Thoracic aorta (tissue), 2 donors: ENCODE results near the gene WSCD1. TPM values are rescaled to one million over a fixed set of nuclear protein-coding genes. Genes with fewer than 3 reads are reported as not detected.

ENCODE experiments used
- ATAC-seq: fragments of 150-250 bp; one replicate; pipeline ENCODE4 v1.8.0; 2017; ENCODE audit warnings: low read depth; ENCODE audit not compliant: insufficient number of reproducible peaks, low FRiP score
- DNase-seq: peaks from one replicate; pipeline ENCODE4 v3.0.0-alpha.2; 2020; ENCODE audit warnings: low spot score
- H3K27ac ChIP-seq, 2 donors: fragments of 200-600 bp; sonication (generic); 1 replicate in 1 of 2; 2 replicates in 1 of 2; pipeline ENCODE4 v1.5.1; 2016; ENCODE audit warnings: mild to moderate bottlenecking in 2 of 2, moderate library complexity in 2 of 2
- H3K27me3 ChIP-seq: fragments of 200-600 bp; sonication (generic); replicated peaks from 2 replicates; pipeline ENCODE4 v1.6.0; 2016; ENCODE audit warnings: mild to moderate bottlenecking; ENCODE audit not compliant: insufficient read depth
- H3K36me3 ChIP-seq: fragments of 200-600 bp; sonication (generic); one replicate; pipeline ENCODE4 v1.5.1; 2016
- H3K4me1 ChIP-seq, 2 donors: fragments of 200-600 bp; sonication (generic); 1 replicate in 1 of 2; 2 replicates in 1 of 2; pipeline versions ENCODE4 v1.5.1 to v1.6.0; 2016; ENCODE audit warnings: low read depth in 2 of 2, mild to moderate bottlenecking in 1 of 2; ENCODE audit not compliant: control insufficient read depth in 1 of 2
- H3K4me3 ChIP-seq: fragments of 200-600 bp; sonication (generic); 2 replicates; pipeline ENCODE4 v1.5.1; 2016; ENCODE audit warnings: mild to moderate bottlenecking
- H3K9me3 ChIP-seq: fragments of 200-600 bp; sonication (generic); 2 replicates; pipeline ENCODE4 v1.5.1; 2016
- total RNA-seq, 2 donors: library from RNA; depleted of rRNA; stranded (reverse); fragments of >200 nt; gene quantifications; one replicate each; pipeline versions ENCODE4 v1.1.0 to v1.2.3, GENCODE V29; 2016
- TF ChIP-seq, protein P1 (sequence below): fragments of 200-600 bp; sonication (generic); IDR thresholded peaks from one replicate; pipeline ENCODE4 v1.5.1; 2019; ENCODE audit warnings: antibody characterized with exemption

Gene WSCD1
- total RNA-seq, 2 donors from 2014 or later, result 6.0 to 29.0 TPM

DNA sequence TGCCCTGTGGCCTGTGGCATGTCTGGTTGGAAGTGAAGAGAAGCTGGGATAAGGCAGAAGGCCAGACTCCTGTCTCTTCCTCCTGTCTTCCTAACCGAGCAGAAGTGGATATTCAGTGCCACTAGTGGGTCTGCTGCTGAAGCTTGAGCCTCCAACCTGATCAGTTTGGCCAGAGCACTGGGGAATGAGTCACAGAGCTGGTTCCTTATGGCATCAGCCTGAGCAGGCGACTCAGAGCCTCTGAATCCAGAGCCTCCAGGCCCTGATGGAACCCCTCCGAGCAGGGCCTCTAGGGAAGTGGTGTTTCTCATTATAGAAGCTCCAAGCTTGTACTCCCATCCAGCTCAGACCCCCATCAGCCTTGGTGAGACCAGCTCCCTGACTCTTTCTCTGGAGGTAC, 2.0 kb downstream of the WSCD1 start:
- TF ChIP-seq, protein P1, sequence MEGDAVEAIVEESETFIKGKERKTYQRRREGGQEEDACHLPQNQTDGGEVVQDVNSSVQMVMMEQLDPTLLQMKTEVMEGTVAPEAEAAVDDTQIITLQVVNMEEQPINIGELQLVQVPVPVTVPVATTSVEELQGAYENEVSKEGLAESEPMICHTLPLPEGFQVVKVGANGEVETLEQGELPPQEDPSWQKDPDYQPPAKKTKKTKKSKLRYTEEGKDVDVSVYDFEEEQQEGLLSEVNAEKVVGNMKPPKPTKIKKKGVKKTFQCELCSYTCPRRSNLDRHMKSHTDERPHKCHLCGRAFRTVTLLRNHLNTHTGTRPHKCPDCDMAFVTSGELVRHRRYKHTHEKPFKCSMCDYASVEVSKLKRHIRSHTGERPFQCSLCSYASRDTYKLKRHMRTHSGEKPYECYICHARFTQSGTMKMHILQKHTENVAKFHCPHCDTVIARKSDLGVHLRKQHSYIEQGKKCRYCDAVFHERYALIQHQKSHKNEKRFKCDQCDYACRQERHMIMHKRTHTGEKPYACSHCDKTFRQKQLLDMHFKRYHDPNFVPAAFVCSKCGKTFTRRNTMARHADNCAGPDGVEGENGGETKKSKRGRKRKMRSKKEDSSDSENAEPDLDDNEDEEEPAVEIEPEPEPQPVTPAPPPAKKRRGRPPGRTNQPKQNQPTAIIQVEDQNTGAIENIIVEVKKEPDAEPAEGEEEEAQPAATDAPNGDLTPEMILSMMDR, result no peak

DNA sequence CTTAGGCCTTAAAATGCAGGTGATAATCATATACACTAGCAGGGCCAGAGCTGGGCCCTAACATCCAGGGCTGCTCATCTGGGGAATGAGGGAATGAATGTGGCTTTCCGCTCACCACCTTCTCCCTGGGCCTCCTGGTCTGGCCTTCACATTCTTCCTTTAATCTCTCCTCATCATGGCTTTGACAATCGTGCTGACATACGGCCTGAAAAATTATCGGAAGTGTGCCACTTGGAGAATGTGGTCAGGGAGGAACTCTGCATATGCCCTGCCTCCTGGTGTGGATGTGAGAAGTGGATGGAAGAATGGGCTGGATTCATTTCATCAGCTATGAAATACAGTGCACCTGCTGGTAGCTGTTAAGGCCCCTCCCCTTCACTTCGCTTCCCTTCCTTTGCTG, 2.4 kb downstream of the WSCD1 start:
- DNase-seq (no peak), ATAC-seq (no peak)
- H3K27ac ChIP-seq, result no peak overlapping the region
- H3K27me3 ChIP-seq, result no peaks in the 10 kb centered on the region
- H3K4me1 ChIP-seq, result peaks cover 0 to 17% of the 10 kb centered on the region in 2 donors
- H3K36me3 ChIP-seq, result no peaks in the 10 kb centered on the region
- no peak overlapping the region for H3K4me3 ChIP-seq
- no peaks in the 10 kb centered on the region for H3K9me3 ChIP-seq
- TF ChIP-seq, protein P1, result no peak

More for the DNA sequence above, 2.0 kb downstream of the WSCD1 start:
- no peaks in the 10 kb centered on the region for H3K27me3 ChIP-seq
- peaks cover 0 to 17% of the 10 kb centered on the region in 2 donors for H3K4me1 ChIP-seq
- no peaks in the 10 kb centered on the region for H3K9me3 ChIP-seq
- H3K4me3 ChIP-seq, result no peak overlapping the region
- ATAC-seq (no peak), DNase-seq (no peak)
- H3K36me3 ChIP-seq, result no peaks in the 10 kb centered on the region
- no peak overlapping the region for H3K27ac ChIP-seq

DNA sequence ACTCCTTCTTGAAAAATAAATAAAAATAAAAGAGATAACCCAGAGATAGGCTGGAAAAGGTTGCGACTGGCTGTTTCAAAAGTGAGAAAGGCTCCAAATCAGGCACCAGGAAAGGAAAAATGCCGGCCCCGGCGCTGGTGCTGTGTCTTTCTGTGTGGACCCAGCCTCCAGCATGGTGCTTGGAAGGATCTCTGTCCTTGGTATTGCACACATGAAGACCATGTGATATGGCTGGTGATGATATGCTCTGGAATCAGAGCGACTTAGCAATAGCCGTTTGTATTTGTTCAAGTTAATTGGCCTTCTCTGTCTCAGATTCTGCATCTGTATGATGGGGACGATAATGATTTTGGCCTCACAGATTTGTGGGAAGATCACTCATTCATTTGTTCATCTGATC, 3.4 kb downstream of the WSCD1 start:
- TF ChIP-seq, protein P1, result no peak
- H3K4me1 ChIP-seq, result peaks cover 0 to 17% of the 10 kb centered on the region in 2 donors
- H3K27ac ChIP-seq, result no peak overlapping the region
- H3K9me3 ChIP-seq, result no peaks in the 10 kb centered on the region
- H3K4me3 ChIP-seq, result no peak overlapping the region
- H3K36me3 ChIP-seq, result no peaks in the 10 kb centered on the region
- H3K27me3 ChIP-seq, result no peaks in the 10 kb centered on the region
- ATAC-seq (no peak), DNase-seq (no peak)

DNA sequence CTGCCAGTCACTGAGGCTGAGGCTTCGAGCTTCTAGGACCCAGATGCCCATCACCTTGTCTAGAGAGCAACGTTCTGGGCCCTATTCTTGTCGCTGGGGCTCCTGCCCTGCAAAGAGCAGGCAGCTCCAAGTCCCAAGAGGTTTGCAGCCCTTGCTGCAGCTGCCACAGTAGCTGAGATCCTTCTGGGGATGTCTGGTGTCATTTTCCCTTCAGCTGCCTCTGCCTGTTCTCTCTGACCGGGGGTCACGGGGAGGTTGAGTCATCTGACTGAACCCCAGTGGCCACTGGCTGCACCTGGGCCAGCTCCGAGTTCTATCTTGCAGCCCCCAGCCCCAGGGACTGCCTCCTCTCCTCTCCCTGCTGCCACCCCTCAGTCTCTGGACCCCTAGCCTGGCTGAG, 4.9 kb downstream of the WSCD1 start:
- Histone ChIP-seq H3K4me3 (no peak overlapping the region), H3K4me1 (peaks cover 0 to 8% of the 10 kb centered on the region in 2 donors), H3K27ac (no peak overlapping the region), H3K36me3 (no peaks in the 10 kb centered on the region), H3K27me3 (no peaks in the 10 kb centered on the region), H3K9me3 (no peaks in the 10 kb centered on the region)
- ATAC-seq (no peak), DNase-seq (no peak)
- TF ChIP-seq, protein P1, result no peak

DNA sequence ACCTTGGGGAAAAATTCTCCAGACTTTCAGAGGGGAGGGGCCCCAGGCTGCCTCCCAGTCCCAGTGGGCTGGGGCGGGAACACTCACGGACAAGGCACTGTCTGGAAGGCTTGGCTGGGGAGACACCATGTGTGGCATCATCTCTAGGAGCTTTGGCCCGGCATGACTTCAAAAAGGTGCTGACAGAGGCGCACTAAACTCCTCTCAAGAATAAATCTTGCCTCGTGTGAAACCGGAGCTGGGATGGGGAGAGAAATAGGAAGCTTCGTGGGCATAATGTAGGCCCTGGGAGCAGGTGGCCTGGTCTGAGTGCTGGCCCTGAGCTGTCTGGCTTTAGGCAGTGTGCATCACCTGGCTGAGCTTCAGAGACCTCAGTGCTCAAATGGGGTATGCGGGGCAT, 5.7 kb downstream of the WSCD1 start:
- no peak overlapping the region for H3K27ac ChIP-seq
- ATAC-seq, result no peak
- TF ChIP-seq, protein P1, result no peak
- no peaks in the 10 kb centered on the region for H3K27me3 ChIP-seq
- no peak for DNase-seq
- peaks cover 0 to 8% of the 10 kb centered on the region in 2 donors for H3K4me1 ChIP-seq
- no peaks in the 10 kb centered on the region for H3K9me3 ChIP-seq
- H3K36me3 ChIP-seq, result no peaks in the 10 kb centered on the region
- no peak overlapping the region for H3K4me3 ChIP-seq
